ENCODE measurements around the gene TTLL5. TPM values are rescaled to one million over a fixed set of nuclear protein-coding genes. Genes with fewer than 3 reads are reported as not detected.
A peak's percentile ranks its signal among the peaks of the same experiment; 100 is the strongest.
"Not testable (repeated sequence)": the region's sequence is repeated elsewhere in the genome, so short reads cannot be mapped to it uniquely, and the experiment has no call there.

The TTLL5 gene
- total RNA-seq, 1 donor from 2014 or later, result 43.8 TPM

DNA sequence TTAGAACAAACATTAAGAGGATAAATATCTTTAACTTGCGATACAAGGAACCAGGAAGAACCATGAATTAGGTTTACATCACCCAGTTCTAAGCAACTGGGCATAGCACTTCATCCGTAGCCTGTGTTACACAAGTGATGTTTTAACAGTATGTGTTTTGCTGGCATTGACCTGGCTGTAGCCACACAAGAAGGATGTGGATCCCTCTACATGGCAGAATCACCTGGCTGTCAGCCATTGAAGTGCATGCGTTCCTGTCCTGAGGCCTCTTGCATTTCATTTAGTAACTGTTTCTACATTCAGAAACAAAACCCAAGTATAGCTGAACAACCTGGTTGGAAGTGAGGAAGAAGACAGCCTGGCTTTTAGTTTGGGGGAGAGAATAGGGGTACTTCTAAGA is 248.6 kb downstream of the TTLL5 start:
- no peak for DNase-seq (ENCODE audit: low read depth, low spot score)

DNA sequence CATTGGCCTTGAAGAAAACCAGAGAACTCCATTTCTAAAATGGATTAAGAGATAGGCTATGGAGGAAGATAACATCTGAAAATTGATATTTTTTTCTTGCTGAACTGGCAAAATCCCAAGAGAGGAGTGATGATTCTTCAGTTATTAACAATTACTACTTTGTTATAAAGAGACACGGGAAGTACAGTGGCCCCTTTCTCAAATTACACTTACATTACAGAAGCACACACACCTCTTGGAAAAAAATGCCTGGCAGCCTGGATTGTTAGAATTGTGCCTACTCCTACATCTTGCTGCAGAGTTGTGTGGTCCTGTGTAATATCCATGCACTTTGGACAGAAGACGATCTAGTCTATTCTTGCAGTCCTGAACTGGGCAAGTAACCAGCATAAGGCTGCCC is 249.0 kb downstream of the TTLL5 start:
- no peak for DNase-seq (ENCODE audit: low read depth, low spot score)

DNA sequence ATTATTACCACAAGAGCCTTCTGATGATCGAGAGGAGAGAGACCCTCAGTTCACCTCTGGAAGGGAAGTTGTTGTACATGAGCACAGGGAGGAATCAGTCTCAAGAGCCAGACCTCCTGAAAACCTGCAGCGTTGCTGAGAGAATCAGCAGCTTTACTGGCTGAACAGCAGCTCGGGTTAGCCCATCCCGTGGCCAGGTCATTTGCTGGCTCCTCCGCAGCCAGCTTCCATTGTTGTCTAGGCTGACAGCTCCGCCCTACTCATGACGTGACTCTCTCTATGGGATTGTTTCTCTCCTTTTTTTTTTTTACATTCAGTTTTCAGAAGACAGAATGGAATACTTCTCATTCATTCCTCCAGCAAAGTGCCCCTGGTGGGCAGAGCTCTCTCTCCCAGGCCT is 250.8 kb downstream of the TTLL5 start:
- DNase-seq (ENCODE audit: low read depth, low spot score), result peak; percentile 40

DNA sequence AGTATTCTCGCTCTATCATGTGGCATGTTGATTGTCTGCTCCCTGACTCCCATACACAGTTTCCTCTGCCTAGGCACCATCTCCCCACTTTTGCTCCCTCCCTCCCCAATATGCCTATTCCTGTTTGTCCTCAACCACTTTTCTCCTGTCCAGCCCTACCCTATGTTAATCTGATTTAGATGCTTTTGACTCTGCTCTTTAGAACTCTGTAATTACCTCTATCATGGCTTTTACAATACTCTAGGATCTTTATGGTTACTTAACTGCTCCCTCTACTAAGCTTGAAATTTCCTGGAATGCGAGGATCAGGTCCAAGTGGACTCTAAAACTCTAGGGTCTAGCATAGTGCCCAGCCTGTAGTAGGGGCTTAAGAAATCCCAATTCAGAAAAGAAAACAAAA is 252.1 kb downstream of the TTLL5 start:
- no peak for DNase-seq (ENCODE audit: low read depth, low spot score)

DNA sequence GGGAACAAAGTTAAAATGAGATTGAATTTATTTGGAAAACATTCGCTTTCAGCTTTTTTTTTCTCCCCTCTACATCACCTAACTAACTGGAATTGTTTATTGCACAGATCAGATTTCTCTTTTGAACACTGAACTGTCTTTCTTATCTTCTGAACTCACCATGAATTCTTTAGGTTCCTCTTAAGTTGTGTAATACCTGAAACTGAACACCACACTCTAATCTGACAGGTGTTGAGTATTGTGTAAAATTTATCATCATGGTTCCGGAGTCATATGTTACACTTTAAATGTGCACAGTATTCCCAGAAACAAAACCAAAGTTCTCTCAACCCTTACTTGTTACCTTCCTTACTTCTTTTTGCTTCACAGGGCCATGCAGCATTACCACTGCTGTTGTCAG is 254.0 kb downstream of the TTLL5 start:
- DNase-seq (ENCODE audit: low read depth, low spot score), result no peak

DNA sequence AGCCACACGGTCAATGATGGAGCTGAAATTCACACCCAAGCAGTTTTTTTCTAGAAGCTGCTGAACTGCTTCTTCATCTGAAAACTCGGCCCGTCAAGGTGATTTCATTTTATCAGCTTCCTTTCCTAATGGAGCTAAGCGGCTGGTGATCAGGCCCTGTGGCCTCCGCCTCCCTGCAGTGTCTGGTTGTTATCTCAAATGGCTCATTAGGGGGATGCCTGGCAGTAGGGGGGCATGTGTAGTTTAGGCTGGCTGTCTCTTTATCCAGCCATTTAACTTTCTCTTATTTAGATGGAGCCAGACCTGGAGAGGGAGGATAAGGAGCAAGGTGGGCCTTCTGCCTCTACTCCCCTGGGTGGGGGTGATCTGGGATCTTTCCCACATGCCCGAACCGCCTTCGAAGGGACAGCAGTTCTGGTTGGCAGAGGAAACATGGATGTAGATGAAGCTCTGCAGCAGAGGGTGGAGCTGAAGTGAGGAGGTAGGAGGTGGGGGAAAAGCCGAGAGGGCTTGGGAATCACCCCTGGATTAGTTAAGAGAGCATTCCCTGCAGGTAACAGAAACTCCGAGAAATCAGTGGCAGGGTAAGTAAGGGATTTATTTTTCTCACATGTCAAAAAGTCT is 256.4 kb downstream of the TTLL5 start:
- DNase-seq (ENCODE audit: low read depth, low spot score), result no peak

DNA sequence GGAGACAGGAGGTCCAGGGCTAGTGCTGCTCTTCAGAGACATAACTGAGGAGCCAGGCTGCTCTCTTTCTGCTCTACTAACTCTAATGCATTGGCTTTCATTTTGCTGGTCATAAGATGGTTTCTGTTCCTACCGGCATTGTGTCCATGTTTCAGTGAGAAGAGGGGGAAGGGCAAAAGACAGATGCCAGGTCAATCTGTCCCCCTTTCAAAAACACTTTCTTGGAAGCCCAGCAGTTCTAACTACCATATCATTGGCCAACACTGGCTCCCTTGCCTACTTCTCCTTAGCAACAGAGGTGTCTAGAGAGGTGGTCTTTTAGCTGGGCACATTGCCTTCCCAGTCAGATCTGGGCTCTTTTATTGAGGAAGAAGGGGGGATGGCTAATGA is 256.9 kb downstream of the TTLL5 start:
- no peak for DNase-seq (ENCODE audit: low read depth, low spot score)

DNA sequence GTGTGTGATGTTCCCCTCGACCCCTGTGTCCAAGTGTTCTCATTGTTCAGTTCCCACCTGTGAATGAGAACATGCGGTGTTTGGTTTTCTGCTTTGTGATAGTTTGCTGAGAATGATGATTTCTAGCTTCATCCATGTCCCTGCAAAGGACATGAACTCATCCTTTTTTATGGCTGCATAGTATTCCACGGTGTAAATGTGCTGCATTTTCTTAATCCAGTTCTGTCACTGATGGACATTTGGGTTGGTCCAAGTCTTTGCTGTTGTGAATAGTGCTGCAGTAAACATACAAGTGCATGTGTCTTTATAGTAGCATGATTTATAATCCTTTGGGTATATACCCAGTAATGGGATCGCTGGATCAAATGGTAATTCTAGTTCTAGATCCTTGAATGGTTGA is 259.4 kb downstream of the TTLL5 start:
- DNase-seq (ENCODE audit: low read depth, low spot score), result not testable (repeated sequence)

DNA sequence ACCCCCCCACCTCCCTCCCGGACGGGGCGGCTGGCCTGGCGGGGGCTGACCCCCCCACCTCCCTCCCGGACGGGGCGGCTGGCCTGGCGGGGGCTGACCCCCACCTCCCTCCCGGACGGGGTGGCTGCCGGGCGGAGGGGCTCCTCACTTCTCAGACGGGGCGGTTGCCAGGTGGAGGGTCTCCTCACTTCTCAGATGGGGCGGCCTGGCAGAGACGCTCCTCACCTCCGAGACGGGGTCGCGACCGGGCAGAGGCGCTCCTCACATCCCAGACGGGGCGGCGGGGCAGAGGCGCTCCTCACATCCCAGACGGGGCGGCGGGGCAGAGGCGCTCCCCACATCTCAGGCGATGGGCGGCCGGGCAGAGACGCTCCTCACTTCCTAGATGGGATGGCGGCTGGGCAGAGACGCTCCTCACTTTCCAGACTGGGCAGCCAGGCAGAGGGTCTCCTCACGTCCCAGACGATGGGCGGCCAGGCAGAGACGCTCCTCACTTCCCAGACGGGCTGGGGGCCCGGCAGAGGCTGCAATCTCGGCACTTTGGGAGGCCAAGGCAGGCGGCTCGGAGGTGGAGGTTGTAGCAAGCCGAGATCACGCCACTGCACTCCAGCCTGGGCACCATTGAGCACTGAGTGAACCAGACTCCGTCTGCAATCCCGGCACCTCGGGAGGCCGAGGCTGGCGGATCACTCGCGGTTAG is 264.2 kb downstream of the TTLL5 start:
- DNase-seq (ENCODE audit: low read depth, low spot score), result not testable (repeated sequence)

DNA sequence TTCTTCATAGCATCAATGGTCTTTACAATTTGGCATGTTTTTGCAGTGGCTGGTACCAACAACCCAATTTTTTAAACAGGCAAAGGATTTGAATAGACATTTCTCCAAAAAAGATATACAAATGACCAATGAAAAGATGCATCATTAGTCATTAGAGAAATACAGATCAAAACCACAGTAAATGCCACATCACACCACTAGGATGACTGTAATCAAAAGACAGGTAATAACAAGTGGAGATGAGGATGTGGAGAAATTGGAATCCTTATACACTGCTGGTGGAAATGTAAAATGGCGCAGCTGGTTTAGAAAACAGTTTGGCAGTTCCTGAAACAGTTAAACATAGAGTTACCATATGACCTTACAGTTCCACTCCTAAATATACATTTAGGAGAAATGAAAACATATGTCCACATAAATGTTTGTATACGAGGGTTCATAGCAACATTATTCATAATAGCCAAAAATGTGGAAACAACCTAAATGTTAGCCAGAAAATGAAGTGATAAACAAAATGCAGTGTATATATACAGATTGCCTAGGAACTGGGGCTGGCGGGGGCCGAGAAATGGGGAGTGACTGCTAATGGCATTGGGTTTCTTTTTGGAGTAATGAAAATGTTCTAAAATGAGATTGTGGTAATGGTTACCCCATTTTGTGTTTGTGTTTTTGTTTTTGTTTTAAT is 265.5 kb downstream of the TTLL5 start:
- no peak for DNase-seq (ENCODE audit: low read depth, low spot score)

DNA sequence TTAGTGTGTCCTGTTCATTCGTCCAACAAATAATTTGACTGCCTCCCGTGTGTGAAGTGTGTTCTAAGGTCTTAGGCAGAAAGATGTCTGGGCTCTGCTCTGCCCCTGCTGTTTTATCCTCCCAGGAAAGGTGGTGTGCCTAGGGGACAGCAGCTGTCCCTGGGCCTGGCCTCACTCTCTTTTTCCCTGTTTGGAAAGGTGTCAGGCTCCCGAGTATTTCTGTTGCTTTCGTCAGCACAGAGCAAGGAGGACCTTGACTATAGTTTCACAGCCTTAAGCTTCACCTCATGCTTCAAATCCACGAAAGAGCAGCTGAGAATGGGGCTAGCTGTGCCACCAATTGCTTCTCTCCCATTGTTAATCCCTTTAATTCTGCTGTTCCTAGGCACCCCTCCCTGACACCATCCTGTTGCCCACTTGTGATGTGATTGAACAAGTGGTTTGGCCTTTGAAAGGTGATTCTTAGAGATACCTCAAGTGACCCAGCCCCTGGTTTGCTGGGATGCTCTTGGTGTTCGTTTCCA is 266.6 kb downstream of the TTLL5 start:
- no peak for DNase-seq (ENCODE audit: low read depth, low spot score)

DNA sequence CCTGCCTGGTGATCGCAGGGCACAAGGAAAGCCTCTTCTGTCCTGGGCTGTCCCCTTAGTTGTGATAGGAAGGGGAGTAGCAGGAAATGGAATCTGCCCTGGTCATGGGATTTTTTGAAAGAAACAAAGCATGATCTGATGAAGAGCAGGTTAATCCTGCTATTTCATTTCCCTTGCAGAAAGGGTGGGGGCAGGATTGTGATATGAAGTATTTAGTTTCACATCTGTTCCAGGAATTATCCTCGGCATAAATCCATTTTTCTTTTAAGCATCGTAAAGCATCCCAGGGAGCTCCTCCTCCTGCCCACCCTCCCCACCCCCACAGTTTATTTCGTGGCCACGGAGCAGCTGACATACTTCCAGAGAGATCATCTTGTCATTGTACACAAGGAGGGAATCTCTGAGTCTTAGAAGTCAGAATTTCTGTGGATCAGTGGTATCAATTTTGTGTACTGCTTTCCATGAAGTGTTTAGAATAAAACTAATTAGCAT is 267.7 kb downstream of the TTLL5 start:
- DNase-seq (ENCODE audit: low read depth, low spot score), result no peak

DNA sequence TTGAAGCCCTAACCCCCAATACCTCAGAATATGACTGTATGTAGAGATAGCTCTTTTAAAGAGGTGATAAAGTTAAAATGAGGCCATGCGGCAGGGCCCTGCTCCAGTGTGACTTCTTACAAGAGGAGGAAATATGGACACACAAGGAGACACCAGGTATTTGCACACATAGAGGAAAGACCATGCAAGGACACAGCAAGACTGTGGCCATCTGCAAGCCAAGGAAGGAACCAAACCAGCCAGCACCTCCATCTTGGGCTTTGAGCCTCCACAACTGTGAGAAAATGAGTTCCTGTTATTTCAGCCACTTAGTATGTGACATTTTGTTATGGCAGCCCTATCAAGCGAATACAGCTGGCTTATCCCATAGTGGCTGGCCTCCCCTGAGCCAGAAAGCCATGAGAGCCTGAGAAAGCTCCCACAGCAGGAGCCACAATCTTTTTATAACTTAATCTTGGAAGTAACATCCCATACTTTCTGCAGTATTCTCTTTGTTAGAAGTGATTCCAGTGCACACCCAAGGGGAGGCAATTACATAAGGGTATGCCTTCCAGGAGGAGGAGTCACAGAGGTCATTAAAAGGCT is 272.8 kb downstream of the TTLL5 start:
- DNase-seq (ENCODE audit: low read depth, low spot score), result no peak

DNA sequence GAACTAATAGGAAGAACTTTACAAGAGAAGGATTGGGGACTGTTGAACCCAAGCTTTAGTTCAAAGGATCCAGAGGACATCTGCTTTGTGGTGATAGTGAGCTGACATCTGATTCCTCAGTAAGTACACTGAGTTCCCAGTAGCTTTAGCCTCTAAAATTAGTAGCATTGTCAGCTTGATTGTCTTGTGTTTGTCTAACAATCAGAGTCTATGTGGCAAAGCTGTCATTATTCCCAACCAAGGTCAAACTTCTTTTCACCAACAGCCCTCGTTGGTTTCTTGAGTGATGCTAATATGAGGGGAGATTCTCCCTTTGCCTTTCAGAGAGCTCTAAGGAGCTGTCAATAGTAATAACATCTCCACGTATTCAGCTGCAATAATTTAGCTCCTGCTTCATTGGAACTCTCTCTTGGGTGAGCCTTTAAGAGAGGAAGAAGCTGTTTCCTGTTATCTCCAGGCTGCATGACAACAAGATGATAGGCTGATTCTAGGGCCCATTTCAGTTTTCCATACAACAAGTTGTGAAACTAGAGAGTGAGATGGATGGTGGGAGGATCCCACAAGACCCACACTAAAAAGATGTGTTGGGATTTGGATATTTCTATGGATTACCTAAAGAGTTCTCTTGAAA is 274.1 kb downstream of the TTLL5 start:
- DNase-seq (ENCODE audit: low read depth, low spot score), result no peak

DNA sequence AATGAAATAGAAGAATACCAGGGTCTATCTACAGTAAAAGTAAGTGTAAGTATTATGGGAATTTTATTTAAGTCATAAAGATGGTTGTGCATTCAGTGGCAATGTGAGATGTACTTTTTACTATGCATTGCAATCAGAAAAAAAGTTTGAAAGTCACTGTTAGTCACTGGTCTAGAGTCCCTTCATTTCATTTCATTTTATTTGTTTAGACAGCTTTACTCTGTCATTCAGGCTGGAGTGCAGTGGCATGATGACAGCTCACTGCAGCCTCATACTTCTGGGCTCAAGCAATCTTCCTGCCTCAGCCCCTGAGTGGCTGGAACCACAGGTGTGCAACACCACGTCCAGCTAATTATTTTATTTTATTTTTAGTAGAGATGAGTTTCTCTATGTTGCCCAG is 278.2 kb downstream of the TTLL5 start:
- DNase-seq (ENCODE audit: low read depth, low spot score), result no peak

DNA sequence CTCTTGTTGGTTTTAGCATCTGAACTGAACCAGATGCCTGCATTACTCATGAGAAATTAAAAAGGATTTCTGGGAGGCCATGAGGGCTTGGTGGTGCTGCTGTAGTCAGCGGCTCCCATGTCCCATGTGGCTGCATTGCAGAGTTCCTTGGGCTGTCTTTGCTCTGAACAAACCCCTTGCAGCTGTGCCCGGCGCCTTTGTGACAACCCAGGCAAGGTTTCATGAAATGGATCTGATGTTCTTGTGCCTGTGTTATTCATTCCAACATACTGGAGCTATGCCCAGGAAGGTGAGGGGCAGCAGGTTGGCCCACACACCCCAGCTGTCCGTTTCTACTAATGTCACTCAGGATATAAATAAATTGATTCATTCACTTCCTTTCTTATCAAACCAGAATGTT is 280.0 kb downstream of the TTLL5 start:
- no peak for DNase-seq (ENCODE audit: low read depth, low spot score)

DNA sequence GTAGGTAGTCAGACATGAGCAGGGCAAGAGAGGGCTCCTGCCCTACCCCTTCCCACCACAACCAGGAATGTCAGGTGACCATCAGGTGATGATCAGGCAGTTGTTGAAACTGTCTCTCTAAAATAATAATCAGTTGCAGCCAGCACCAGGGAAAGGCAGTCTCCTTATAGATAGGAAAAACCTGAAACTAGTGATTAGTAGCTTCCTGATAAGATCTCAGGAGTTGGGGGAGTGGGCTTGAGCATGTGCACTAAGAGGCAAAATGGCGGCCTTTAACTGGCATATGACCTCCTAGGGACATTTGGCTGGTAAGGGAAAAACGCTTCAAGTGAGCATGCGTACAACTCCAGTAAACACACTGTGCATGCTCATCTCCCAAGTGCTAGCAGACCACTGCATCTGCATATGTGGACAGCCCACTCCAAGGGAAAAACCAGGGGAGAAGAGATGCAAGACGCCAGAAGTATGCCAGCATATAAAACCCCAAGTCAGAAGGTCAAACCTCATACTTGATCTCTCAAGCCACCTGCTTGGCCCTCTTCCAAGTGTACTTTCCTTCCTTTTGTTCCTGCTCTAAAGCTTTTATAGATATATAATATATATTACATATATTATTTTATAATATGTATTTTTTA is 283.7 kb downstream of the TTLL5 start:
- no peak for DNase-seq (ENCODE audit: low read depth, low spot score)

DNA sequence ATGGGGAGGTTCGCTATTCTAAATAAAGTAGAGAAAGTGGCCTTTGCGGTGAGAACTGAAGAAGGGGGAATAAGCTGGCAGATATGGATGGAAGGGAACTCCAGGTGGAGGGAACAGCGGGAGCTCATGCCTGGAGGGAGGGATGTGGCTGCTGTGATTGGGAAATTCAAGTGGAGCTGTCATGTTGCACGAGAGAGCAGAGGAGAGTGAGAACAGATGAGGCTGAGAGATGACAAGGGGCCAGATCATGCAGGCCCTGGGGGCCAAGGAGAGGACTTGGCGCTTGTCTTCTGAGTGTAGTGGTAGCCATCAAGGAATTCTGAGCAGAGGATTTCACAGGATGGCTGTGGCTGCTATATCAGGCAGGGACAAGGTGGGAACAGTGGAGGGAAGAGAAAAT is 285.7 kb downstream of the TTLL5 start:
- no peak for DNase-seq (ENCODE audit: low read depth, low spot score)

DNA sequence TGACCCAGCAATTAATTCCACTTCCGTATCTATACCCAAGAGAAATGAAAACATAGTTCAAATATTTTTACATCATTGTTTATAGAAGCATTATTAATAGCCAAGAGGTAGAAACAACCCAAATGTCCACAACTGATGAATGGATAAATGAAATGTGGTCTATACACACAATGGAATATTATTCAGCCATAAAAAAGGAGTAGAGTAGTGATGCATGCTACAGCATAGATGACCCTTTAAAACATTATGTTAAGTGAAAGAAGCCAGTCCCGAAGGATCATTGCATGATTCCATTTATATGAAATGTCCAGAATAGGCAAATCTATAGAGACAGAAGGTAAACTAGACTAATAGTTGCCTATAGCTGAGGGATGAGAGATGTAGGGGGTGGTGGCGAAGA is 291.4 kb downstream of the TTLL5 start:
- no peak for DNase-seq (ENCODE audit: low read depth, low spot score)

DNA sequence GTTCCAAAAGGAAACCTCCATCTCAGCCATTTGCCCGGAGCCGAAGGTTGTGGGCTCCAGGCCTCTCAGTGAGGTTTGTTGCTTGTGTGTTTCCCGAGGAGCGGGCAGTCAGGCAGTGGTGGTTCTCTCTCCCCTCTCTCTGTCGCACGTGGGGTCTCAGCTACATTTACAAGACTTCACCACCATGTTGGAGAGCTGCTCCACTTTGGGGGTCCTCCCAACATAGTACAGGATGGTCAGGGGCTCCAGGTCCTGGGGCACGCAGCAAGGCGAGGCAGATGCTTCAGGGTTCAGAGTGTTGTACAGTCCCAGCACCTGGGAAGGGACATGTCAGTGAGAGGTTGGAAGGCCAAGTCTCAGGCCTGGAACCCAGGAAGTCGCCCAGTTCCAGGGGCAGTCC is 298.0 kb downstream of the TTLL5 start:
- no peak for DNase-seq (ENCODE audit: low read depth, low spot score)

DNA sequence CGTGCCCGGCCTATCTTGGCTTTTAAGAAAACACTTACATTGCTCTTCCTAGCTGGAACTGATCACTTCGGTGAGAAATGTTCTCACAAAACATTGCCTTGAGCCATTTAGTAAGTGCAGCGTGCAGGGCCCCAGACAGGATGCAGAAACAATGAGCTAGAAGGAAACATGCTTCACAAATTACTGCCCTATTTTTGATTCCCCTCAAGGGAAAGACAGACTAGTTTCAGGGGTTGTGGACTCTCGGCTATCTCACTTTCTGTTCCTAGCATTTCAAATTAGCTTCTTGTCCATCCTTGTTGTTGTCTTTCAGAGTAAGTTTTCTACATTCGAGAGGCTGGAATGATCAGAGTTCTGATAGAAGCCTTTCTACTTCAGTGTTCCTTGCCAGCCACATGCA is 299.2 kb downstream of the TTLL5 start:
- no peak for DNase-seq (ENCODE audit: low read depth, low spot score)

All from pulmonary artery endothelial cell (primary cell).